22Rv1 (cell line): Measurements from ENCODE around the gene PEAK1.

Experiments
- H3K27ac ChIP-seq: fragments of 450-650 bp; 2 replicates; pipeline ENCODE4 v1.5.1; 2017
- CTCF ChIP-seq: fragments of 450-650 bp; IDR thresholded peaks from 2 replicates; pipeline ENCODE4 v1.5.1; 2017; ENCODE audit warnings: mild to moderate bottlenecking
- ZFX ChIP-seq: fragments of 450-650 bp; IDR thresholded peaks from 2 replicates; pipeline ENCODE4 v1.6.1; 2017; ENCODE audit warnings: antibody characterized with exemption, borderline replicate concordance

PEAK1 gene

DNA sequence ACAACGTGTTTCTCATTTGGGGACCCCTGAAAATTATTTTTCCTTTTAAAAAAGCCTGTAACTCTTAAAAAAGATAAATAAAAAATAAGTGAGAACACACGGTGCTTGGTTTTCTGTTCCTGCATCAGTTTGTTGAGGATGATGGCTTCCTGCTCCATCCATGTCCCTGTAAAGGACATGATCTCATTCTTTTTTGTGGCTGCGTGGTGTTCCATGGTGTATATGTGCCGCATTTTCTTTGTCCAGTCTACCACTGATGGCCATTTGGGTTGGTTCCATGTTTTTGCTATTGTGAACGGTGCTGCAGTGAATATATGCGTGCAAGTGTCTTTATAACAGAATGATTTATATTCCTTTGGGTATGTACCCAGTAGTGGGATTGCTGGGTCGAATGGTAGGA lies 351.3 kb downstream of the PEAK1 start:
- peak overlapping the region; percentile 85 for H3K27ac ChIP-seq
- TF ChIP-seq CTCF (no peak), ZFX (no peak)

- no peak for TF ChIP-seq ZFX
- no peak for TF ChIP-seq CTCF
- H3K27ac ChIP-seq, result peak overlapping the region; percentile 85
These were observed 352.1 kb downstream of the PEAK1 start for GRCh38 chr15:77067691-77068367.

DNA sequence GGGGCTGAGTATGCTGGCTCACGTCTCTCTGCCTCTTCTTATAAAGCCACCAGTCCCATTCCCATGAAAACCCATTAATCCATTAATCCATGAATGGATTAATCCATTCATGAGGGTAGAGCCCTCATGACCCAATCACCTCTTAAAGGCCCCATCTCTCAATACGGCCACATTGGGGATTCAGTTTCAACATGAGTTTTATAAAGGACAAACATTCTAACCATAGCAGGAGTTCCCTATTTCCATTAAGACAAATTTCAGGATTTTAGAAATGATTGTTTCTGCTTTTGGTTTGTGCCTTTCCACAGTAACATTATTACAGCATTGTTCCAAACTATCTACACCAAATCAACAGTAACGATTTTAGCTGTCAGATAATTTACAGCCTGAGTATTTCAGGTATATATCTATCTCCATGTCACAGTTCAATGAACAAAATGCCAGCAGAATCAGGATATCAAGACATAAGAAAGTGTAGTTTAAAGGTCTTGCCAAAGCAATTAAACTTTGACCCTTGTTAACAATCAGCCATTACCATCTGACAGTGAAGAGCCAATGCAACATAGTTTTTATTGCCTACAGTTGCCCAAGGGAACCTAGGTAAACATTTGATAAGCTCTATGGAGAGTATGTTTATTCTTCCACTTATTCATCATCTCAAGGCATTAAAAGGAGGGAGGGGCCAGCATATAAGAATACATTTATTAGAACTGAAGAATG lies 352.8 kb downstream of the PEAK1 start:
- H3K27ac ChIP-seq, result peak overlapping the region; percentile 85

GRCh38 chr15:77064539-77065308 lies 355.2 kb downstream of the PEAK1 start:
- H3K27ac ChIP-seq, result no peak overlapping the region
- no peak for TF ChIP-seq CTCF
- TF ChIP-seq ZFX, result no peak

More for the DNA sequence above, 352.8 kb downstream of the PEAK1 start:
- TF ChIP-seq CTCF, result no peak

- no peak overlapping the region for H3K27ac ChIP-seq
- TF ChIP-seq CTCF (no peak), ZFX (no peak)
These were observed 355.8 kb downstream of the PEAK1 start for GRCh38 chr15:77064063-77064462.

DNA sequence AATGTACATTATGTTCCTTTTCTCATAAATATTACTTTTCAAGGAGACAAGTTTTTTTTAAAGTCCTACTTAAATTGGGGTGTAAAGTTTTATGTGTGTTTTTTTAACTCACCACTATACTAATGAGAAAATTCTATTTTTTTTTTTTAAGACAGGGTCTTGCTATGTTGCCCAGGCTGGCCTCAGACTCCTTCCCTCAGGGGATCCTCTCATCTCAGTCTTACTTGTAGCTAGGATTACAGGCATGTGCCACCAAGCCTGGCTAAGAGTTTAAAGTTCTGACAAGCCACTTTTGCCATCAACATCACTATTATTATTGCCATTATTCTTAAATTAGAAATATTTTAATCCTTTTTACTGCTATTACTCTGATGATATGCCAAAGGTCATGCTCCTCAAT lies 356.7 kb downstream of the PEAK1 start:
- no peak overlapping the region for H3K27ac ChIP-seq
- TF ChIP-seq ZFX, result no peak
- no peak for TF ChIP-seq CTCF

- no peak overlapping the region for H3K27ac ChIP-seq
- TF ChIP-seq CTCF (no peak), ZFX (no peak)
These were observed 359.4 kb downstream of the PEAK1 start for GRCh38 chr15:77060546-77060945.
